Endothelial cell of umbilical vein (primary cell): ENCODE measurements around the gene SUCLG2. TPM values are rescaled to one million over a fixed set of nuclear protein-coding genes. Genes with fewer than 3 reads are reported as not detected.

ENCODE experiments used
- BruUV-seq: library from RNA; stranded (reverse); fragments of 400-500 nt; replicated peaks from 2 replicates; lab custom pipeline; 2021; lab: Mats Ljungman, UMichigan
- CTCF ChIA-PET: fragments of 300-600, 350-600 bp; sonication (Branson Sonifier 250); formaldehyde crosslinking; loops from one replicate; lab custom pipeline; 2021; ENCODE audit warnings: antibody characterized with exemption, inconsistent platforms; lab: Charles Lee
- POLR2A ChIA-PET: fragments of 300-600, 350-600 bp; sonication (Branson Sonifier 250); formaldehyde crosslinking; loops from one replicate; lab custom pipeline; 2021; ENCODE audit warnings: antibody characterized with exemption, inconsistent platforms; lab: Charles Lee
- DNase-seq: peaks from one replicate; pipeline ENCODE4 v3.0.0-alpha.2; 2011; ENCODE audit warnings: low read depth, low spot score
- FAIRE-seq: peaks from 2 replicates; lab custom pipeline; 2011; peaks lifted over from hg19 to GRCh38; lab: Jason Lieb, UNC
- H2AFZ ChIP-seq: 2 replicates; pipeline ENCODE4 v1.6.0; 2012; ENCODE audit warnings: low read depth, low read length, control low read depth, inconsistent platforms
- H3K27ac ChIP-seq: 2 replicates; pipeline ENCODE4 v1.5.1; 2011; ENCODE audit warnings: low read depth, mild to moderate bottlenecking, control low read depth, low read length, moderate library complexity; ENCODE audit not compliant: insufficient read depth
- H3K27me3 ChIP-seq, 2 experiments: 2 replicates each; pipeline versions ENCODE4 v1.6.0 to v1.6.1; 2011; ENCODE audit warnings: low read length in 2 of 2, mixed read lengths in 1 of 2; ENCODE audit not compliant: control insufficient read depth in 2 of 2, insufficient read depth in 2 of 2
- H3K36me3 ChIP-seq, 2 experiments: 2 replicates in 1 of 2; 3 replicates in 1 of 2; pipeline ENCODE4 v1.5.1; 2011; ENCODE audit warnings: low read length in 2 of 2, mild to moderate bottlenecking in 1 of 2, moderate library complexity in 1 of 2; ENCODE audit not compliant: control insufficient read depth in 2 of 2, insufficient read depth in 2 of 2; ENCODE audit errors: extremely low read depth in 1 of 2
- H3K4me1 ChIP-seq: 3 replicates; pipeline ENCODE4 v1.5.1; 2011; ENCODE audit warnings: mild to moderate bottlenecking, low read length; ENCODE audit not compliant: control insufficient read depth, insufficient read depth; ENCODE audit errors: extremely low read depth
- H3K4me2 ChIP-seq: 2 replicates; pipeline ENCODE4 v1.6.1; 2011; ENCODE audit warnings: low read length, control low read depth, mixed read lengths; ENCODE audit not compliant: insufficient read depth
- H3K4me3 ChIP-seq, 3 experiments: fragments of 200-600 bp in 1 of 3; sonication (generic), shearing (Covaris generic) in 1 of 3; replicated peaks in 1 of 3; 2 replicates each; pipeline ENCODE4 v1.5.1; 2011 to 2016; ENCODE audit warnings: control low read depth in 3 of 3, low read length in 3 of 3, mild to moderate bottlenecking in 2 of 3, inconsistent platforms in 1 of 3, low read depth in 1 of 3, moderate library complexity in 1 of 3; ENCODE audit not compliant: insufficient read depth in 1 of 3
- H3K79me2 ChIP-seq: 2 replicates; pipeline ENCODE4 v1.6.0; 2012; ENCODE audit warnings: low read length, inconsistent platforms; ENCODE audit not compliant: control insufficient read depth, insufficient read depth
- H3K9ac ChIP-seq: replicated peaks from 2 replicates; pipeline ENCODE3; 2011; ENCODE audit warnings: low read length, control low read depth; ENCODE audit not compliant: insufficient read depth; ENCODE audit errors: extremely low read depth
- H3K9me1 ChIP-seq: replicated peaks from 3 replicates; pipeline ENCODE4 v1.6.0; 2011; ENCODE audit warnings: mild to moderate bottlenecking, low read length; ENCODE audit not compliant: control insufficient read depth, insufficient read depth; ENCODE audit errors: extremely low read depth
- H3K9me3 ChIP-seq: replicated peaks from 2 replicates; pipeline ENCODE4 v1.5.1; 2012; ENCODE audit warnings: low read length, inconsistent platforms; ENCODE audit not compliant: control insufficient read depth, insufficient read depth
- H4K20me1 ChIP-seq: replicated peaks from 2 replicates; pipeline ENCODE3; 2011; ENCODE audit warnings: mild to moderate bottlenecking, low read length; ENCODE audit not compliant: control insufficient read depth, insufficient read depth; ENCODE audit errors: extremely low read depth
- CTCF ChIP-seq, 2 donors: IDR thresholded peaks; 1 replicate in 1 of 2; 2 replicates in 1 of 2; pipeline ENCODE4 v1.5.1; 2011; ENCODE audit warnings: low read length in 2 of 2, mild to moderate bottlenecking in 2 of 2, moderate library complexity in 2 of 2, control low read depth in 1 of 2, inconsistent platforms in 1 of 2, low read depth in 1 of 2; ENCODE audit not compliant: insufficient read depth in 1 of 2; ENCODE audit errors: extremely low read depth in 1 of 2
- EZH2 ChIP-seq: IDR thresholded peaks from 2 replicates; pipeline ENCODE4 v1.6.1; 2012; ENCODE audit warnings: borderline replicate concordance, low read depth, mild to moderate bottlenecking, moderate library complexity, low read length, inconsistent platforms; ENCODE audit not compliant: severe bottlenecking
- FOS ChIP-seq: IDR thresholded peaks from 2 replicates; pipeline ENCODE4 v1.6.1; 2011; ENCODE audit warnings: mild to moderate bottlenecking, low read length, moderate library complexity, borderline replicate concordance; ENCODE audit not compliant: insufficient read depth
- GATA2 ChIP-seq: IDR thresholded peaks from 2 replicates; pipeline ENCODE4 v1.7.0; 2011; ENCODE audit warnings: low read depth, mild to moderate bottlenecking, moderate library complexity, mixed read lengths, low read length; ENCODE audit not compliant: insufficient read length, insufficient read depth
- JUN ChIP-seq: IDR thresholded peaks from 2 replicates; pipeline ENCODE4 v1.6.1; 2011; ENCODE audit warnings: borderline replicate concordance, low read depth; ENCODE audit not compliant: insufficient read length, insufficient read depth
- MAX ChIP-seq: IDR thresholded peaks from 2 replicates; pipeline ENCODE4 v1.6.1; 2011; ENCODE audit not compliant: insufficient read depth, insufficient read length
- MYC ChIP-seq: IDR thresholded peaks from one replicate; pipeline ENCODE4 v1.6.1; 2011; ENCODE audit warnings: mild to moderate bottlenecking, low read depth, low read length
- POLR2A ChIP-seq: IDR thresholded peaks from 2 replicates; pipeline ENCODE4 v1.6.1; 2012; ENCODE audit warnings: low read depth, mild to moderate bottlenecking, control low read depth, low read length
- POLR2AphosphoS5 ChIP-seq: IDR thresholded peaks from 2 replicates; pipeline ENCODE4 v1.6.1; 2012; ENCODE audit warnings: low read depth, mild to moderate bottlenecking, control low read depth, low read length, moderate library complexity; ENCODE audit not compliant: insufficient read depth
- dilution Hi-C: fragments of 300-500 bp; cut with MboI; formaldehyde crosslinking; loops from one replicate; pipeline ENCODE4 v1.15.0; 2019; ENCODE audit warnings: low sequenced_read_pairs; ENCODE audit not compliant: extremely low pct_ligation_motif_present
- intact Hi-C: fragments of 100-400 bp; cut with micrococcal nuclease; formaldehyde crosslinking; loops from one replicate; pipeline ENCODE4 v1.10.0; 2022
- polyA plus RNA-seq, 4 experiments: library from polyadenylated mRNA; depleted of rRNA in 3 of 4; stranded (reverse) in 3 of 4; unstranded in 1 of 4; fragments of >200 nt; gene quantifications; 2 replicates each; pipeline versions ENCODE4 v1.2.1 to v1.2.3, GENCODE V29; 2011 to 2012; ENCODE audit warnings: missing spikeins in 1 of 4
- total RNA-seq: library from RNA; stranded (reverse); gene quantifications from 2 replicates; pipeline ENCODE4 v1.2.3, GENCODE V29; 2021

The SUCLG2 gene
- total and polyA plus RNA-seq, 2 donors (not counting 3 experiments of a cell fraction or from before 2014, with no cell fraction given), result 8.1 to 38.3 TPM

GRCh38 chr3:67416703-67417102 lies 237.7 kb downstream of the SUCLG2 start:
- TF ChIP-seq EZH2, result no peak
- no peak for TF ChIP-seq FOS
- TF ChIP-seq CTCF (IDR thresholded peaks at IDR 0.05; ENCODE audit: extremely low read depth in 1 of 2, insufficient read depth in 1 of 2, low read depth in 1 of 2, low read length in 2 of 2), result no peak
- TF ChIP-seq POLR2AphosphoS5, result no peak
- no peak for TF ChIP-seq MYC
- no peak for TF ChIP-seq GATA2
- TF ChIP-seq JUN, result no peak
- no peak for TF ChIP-seq POLR2A
- no peak for TF ChIP-seq MAX
- no peaks in the 10 kb centered on the region for H3K4me1 ChIP-seq
- H3K9ac ChIP-seq, result no peak overlapping the region
- H3K36me3 ChIP-seq, result no peaks in the 10 kb centered on the region
- H3K9me1 ChIP-seq, result no peaks in the 10 kb centered on the region
- FAIRE-seq (no peak), DNase-seq (no peak)
- ChIA-PET POLR2A (no interaction called here), CTCF (interaction anchor here (1.0 kb wide), 1 partner anchor 374 kb away, joined by 3 read pairs; no protein-coding TSS in a partner anchor)
- intact Hi-C loops, result no loop called here
- no peaks in the 10 kb centered on the region for H3K9me3 ChIP-seq
- H4K20me1 ChIP-seq, result no peaks in the 10 kb centered on the region
- BruUV-seq, result no TSS peak
- H3K4me3 ChIP-seq, result no peak overlapping the region
- dilution Hi-C loops, result no loop called here
- H3K27ac ChIP-seq, result no peak overlapping the region
- H2AFZ ChIP-seq, result no peak overlapping the region
- H3K27me3 ChIP-seq, result no peaks in the 10 kb centered on the region
- H3K4me2 ChIP-seq, result no peak overlapping the region
- no peaks in the 10 kb centered on the region for H3K79me2 ChIP-seq
